Measurements from ENCODE around the gene DCAF8.

DCAF8 gene

GRCh38 chr1:160169553-160170399, 92.6 kb downstream of the DCAF8 start:
- Mint-ChIP-seq H3K27me3 (peaks cover 21% of the 10 kb centered on the region), H3K4me1 (ENCODE audit: low read depth) (peaks cover 41% of the 10 kb centered on the region), H3K4me3 (no peak overlapping the region), H3K27ac (no peak overlapping the region), H3K9me3 (no peaks in the 10 kb centered on the region), H3K36me3 (ENCODE audit: low read depth) (no peaks in the 10 kb centered on the region)
- intact Hi-C loops (cut with micrococcal nuclease), result no loop called here

- H3K27ac Mint-ChIP-seq, result no peak overlapping the region
- intact Hi-C loops (cut with micrococcal nuclease), result no loop called here
Observed at GRCh38 chr1:160168609-160169369, 93.6 kb downstream of the DCAF8 start.

DNA sequence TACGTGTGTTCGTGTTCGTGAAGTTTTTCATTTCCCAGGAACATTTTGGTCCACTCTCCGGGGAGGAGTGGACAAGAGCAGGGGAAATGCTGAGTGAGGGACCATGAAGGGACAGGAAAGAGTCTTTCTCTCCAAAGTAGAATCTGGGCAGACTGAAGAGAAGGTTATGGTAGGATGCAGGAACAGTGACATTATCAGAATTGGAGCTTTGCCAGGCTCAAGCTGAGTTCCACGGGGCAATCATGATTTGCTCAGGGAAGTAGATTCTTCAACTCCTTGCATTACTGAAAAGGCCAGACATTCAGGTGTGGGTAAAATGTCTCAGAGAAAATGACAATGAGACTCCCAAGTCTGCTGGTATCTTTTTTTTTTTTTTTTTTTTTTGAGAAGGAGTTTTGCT, 94.3 kb downstream of the DCAF8 start:
- peaks cover 56% of the 10 kb centered on the region for H3K4me1 Mint-ChIP-seq (ENCODE audit: low read depth)
- no peak overlapping the region for H3K4me3 Mint-ChIP-seq
- H3K36me3 Mint-ChIP-seq (ENCODE audit: low read depth), result no peaks in the 10 kb centered on the region
- intact Hi-C loops (cut with micrococcal nuclease), result no loop called here
- peaks cover 14% of the 10 kb centered on the region for H3K27me3 Mint-ChIP-seq
- H3K9me3 Mint-ChIP-seq, result no peaks in the 10 kb centered on the region
- no peak overlapping the region for H3K27ac Mint-ChIP-seq

More at GRCh38 chr1:160168609-160169369, 93.6 kb downstream of the DCAF8 start:
- Mint-ChIP-seq H3K9me3 (no peaks in the 10 kb centered on the region), H3K4me3 (no peak overlapping the region), H3K4me1 (ENCODE audit: low read depth) (peaks cover 49% of the 10 kb centered on the region), H3K27me3 (peaks cover 17% of the 10 kb centered on the region), H3K36me3 (ENCODE audit: low read depth) (no peaks in the 10 kb centered on the region)

GRCh38 chr1:160167580-160167979, 94.8 kb downstream of the DCAF8 start:
- peaks cover 61% of the 10 kb centered on the region for H3K4me1 Mint-ChIP-seq (ENCODE audit: low read depth)
- intact Hi-C loops (cut with micrococcal nuclease), result no loop called here
- no peak overlapping the region for H3K27ac Mint-ChIP-seq
- no peaks in the 10 kb centered on the region for H3K9me3 Mint-ChIP-seq
- H3K27me3 Mint-ChIP-seq, result peaks cover 14% of the 10 kb centered on the region
- no peak overlapping the region for H3K4me3 Mint-ChIP-seq
- no peaks in the 10 kb centered on the region for H3K36me3 Mint-ChIP-seq (ENCODE audit: low read depth)

- peaks cover 66% of the 10 kb centered on the region for H3K4me1 Mint-ChIP-seq (ENCODE audit: low read depth)
- no peak overlapping the region for H3K27ac Mint-ChIP-seq
- H3K4me3 Mint-ChIP-seq, result no peak overlapping the region
- H3K36me3 Mint-ChIP-seq (ENCODE audit: low read depth), result no peaks in the 10 kb centered on the region
- peaks cover 13% of the 10 kb centered on the region for H3K27me3 Mint-ChIP-seq
- H3K9me3 Mint-ChIP-seq, result no peaks in the 10 kb centered on the region
- intact Hi-C loops (cut with micrococcal nuclease), result no loop called here
Observed at GRCh38 chr1:160167056-160167455, 95.3 kb downstream of the DCAF8 start.

- peaks cover 12% of the 10 kb centered on the region for H3K27me3 Mint-ChIP-seq
- H3K27ac Mint-ChIP-seq, result no peak overlapping the region
- H3K4me3 Mint-ChIP-seq, result no peak overlapping the region
- no peaks in the 10 kb centered on the region for H3K9me3 Mint-ChIP-seq
- intact Hi-C loops (cut with micrococcal nuclease), result no loop called here
- H3K36me3 Mint-ChIP-seq (ENCODE audit: low read depth), result no peaks in the 10 kb centered on the region
- peaks cover 73% of the 10 kb centered on the region for H3K4me1 Mint-ChIP-seq (ENCODE audit: low read depth)
Observed at GRCh38 chr1:160166166-160166868, 96.0 kb downstream of the DCAF8 start.
